Putamen (tissue), 1 donor: ENCODE measurements around the gene NUFIP2.
A peak's percentile ranks its signal among the peaks of the same experiment; 100 is the strongest.
"Not testable (repeated sequence)": the region's sequence is repeated elsewhere in the genome, so short reads cannot be mapped to it uniquely, and the experiment has no call there.

ENCODE experiments used
- DNase-seq: peaks from one replicate; pipeline ENCODE4 v3.0.0-alpha.2; 2016; ENCODE audit warnings: low spot score

The NUFIP2 gene

GRCh38 chr17:29237476-29238132, 56.3 kb downstream of the NUFIP2 start:
- no peak for DNase-seq

- no peak for DNase-seq
These were observed 58.0 kb downstream of the NUFIP2 start for GRCh38 chr17:29235904-29236303.

- DNase-seq: not testable (repeated sequence)
These were observed 59.0 kb downstream of the NUFIP2 start for GRCh38 chr17:29234972-29235371.

- no peak for DNase-seq
These were observed 60.6 kb downstream of the NUFIP2 start for GRCh38 chr17:29233301-29233700.

- no peak for DNase-seq
These were observed 68.6 kb downstream of the NUFIP2 start for GRCh38 chr17:29225396-29225795.

- not testable (repeated sequence) for DNase-seq
These were observed 72.6 kb downstream of the NUFIP2 start for GRCh38 chr17:29221338-29221737.

- DNase-seq: peak; percentile 88
These were observed 74.4 kb downstream of the NUFIP2 start for GRCh38 chr17:29219378-29220047.

- no peak for DNase-seq
These were observed 77.1 kb downstream of the NUFIP2 start for GRCh38 chr17:29216856-29217255.

- DNase-seq: no peak
These were observed 77.8 kb downstream of the NUFIP2 start for GRCh38 chr17:29216181-29216580.

- no peak for DNase-seq
These were observed 78.2 kb downstream of the NUFIP2 start for GRCh38 chr17:29215717-29216116.

GRCh38 chr17:29215174-29215573, 78.8 kb downstream of the NUFIP2 start:
- DNase-seq: no peak

GRCh38 chr17:29214215-29215146, 79.5 kb downstream of the NUFIP2 start:
- no peak for DNase-seq

GRCh38 chr17:29212681-29213121, 81.2 kb downstream of the NUFIP2 start:
- peak; percentile 96 for DNase-seq

GRCh38 chr17:29212094-29212631, 81.8 kb downstream of the NUFIP2 start:
- no peak for DNase-seq

GRCh38 chr17:29210879-29211278, 83.1 kb downstream of the NUFIP2 start:
- DNase-seq: no peak

- no peak for DNase-seq
These were observed 84.9 kb downstream of the NUFIP2 start for GRCh38 chr17:29209073-29209472.

- DNase-seq: no peak
These were observed 86.0 kb downstream of the NUFIP2 start for GRCh38 chr17:29207975-29208374.
